NOMO-1 (cell line): ENCODE results near the gene CFB.
A peak's percentile ranks its signal among the peaks of the same experiment; 100 is the strongest.

Experiments
- DNase-seq, 2 experiments: peaks; one replicate each; lab custom pipeline; 2025; ENCODE audit not compliant: unreplicated experiment in 2 of 2; lab: John Stamatoyannopoulos, UW

The CFB gene

GRCh38 chr6:31947864-31948263 is 2.0 kb downstream of the CFB start:
- DNase-seq: no peak

GRCh38 chr6:31948306-31948705 is 2.4 kb downstream of the CFB start:
- DNase-seq: no peak

GRCh38 chr6:31948753-31949413 is 3.0 kb downstream of the CFB start:
- no peak for DNase-seq

- no peak for DNase-seq
These were observed 4.1 kb downstream of the CFB start for GRCh38 chr6:31949926-31950548.

GRCh38 chr6:31952140-31952805 is 6.4 kb downstream of the CFB start:
- DNase-seq: peak in 1 of 2 experiments; percentile 29

GRCh38 chr6:31952890-31953289 is 7.0 kb downstream of the CFB start:
- DNase-seq: no peak

- no peak for DNase-seq
These were observed 8.6 kb downstream of the CFB start for GRCh38 chr6:31954511-31954910.

GRCh38 chr6:31956796-31957195 is 10.9 kb downstream of the CFB start:
- no peak for DNase-seq

GRCh38 chr6:31958412-31958740 is 12.5 kb downstream of the CFB start:
- DNase-seq: no peak

GRCh38 chr6:31958741-31959739 is 13.1 kb downstream of the CFB start, which contains the start of the genes NELFE and SKIC2:
Gene NELFE (minus strand): TSS chr6:31958971. CDS start chr6:31958446, 525 bp downstream.
Gene SKIC2 (plus strand): TSS chr6:31959175. CDS start chr6:31959193, 18 bp downstream.
- DNase-seq: peak; percentile 95 to 97

GRCh38 chr6:31961616-31962015 is 15.7 kb downstream of the CFB start:
- DNase-seq: no peak

- no peak for DNase-seq
These were observed 18.0 kb downstream of the CFB start for GRCh38 chr6:31963921-31964320.

GRCh38 chr6:31965700-31966099 is 19.8 kb downstream of the CFB start:
- no peak for DNase-seq

- no peak for DNase-seq
These were observed 20.6 kb downstream of the CFB start for GRCh38 chr6:31966506-31966905.

- DNase-seq: no peak
These were observed 21.4 kb downstream of the CFB start for GRCh38 chr6:31966997-31967925.

GRCh38 chr6:31967926-31968320 is 22.0 kb downstream of the CFB start:
- DNase-seq: no peak

- DNase-seq: no peak
These were observed 22.4 kb downstream of the CFB start for GRCh38 chr6:31968326-31968725.

GRCh38 chr6:31968791-31969711 is 23.2 kb downstream of the CFB start:
- no peak for DNase-seq
